GM23248 (cell line): ENCODE results near the gene DSTYK. TPM values are rescaled to one million over a fixed set of nuclear protein-coding genes. Genes with fewer than 3 reads are reported as not detected.
A peak's percentile ranks its signal among the peaks of the same experiment; 100 is the strongest.

Source experiments
- DNase-seq: peaks from one replicate; pipeline ENCODE4 v3.0.0-alpha.2; 2015
- H2AFZ ChIP-seq: fragments of 200-600 bp; sonication (generic); 2 replicates; pipeline ENCODE4 v1.6.1; 2016; ENCODE audit warnings: antibody characterized with exemption
- H3F3A ChIP-seq: fragments of 200-600 bp; sonication (generic); 2 replicates; pipeline ENCODE4 v1.6.1; 2016; ENCODE audit warnings: mild to moderate bottlenecking, antibody characterized with exemption, mixed run types; ENCODE audit not compliant: insufficient read depth
- H3K27ac ChIP-seq: fragments of 200-600 bp; sonication (generic); 2 replicates; pipeline ENCODE4 v1.5.1; 2016; ENCODE audit warnings: mild to moderate bottlenecking
- H3K27me3 ChIP-seq: fragments of 200-600 bp; sonication (generic); replicated peaks from 2 replicates; pipeline ENCODE4 v1.6.1; 2016; ENCODE audit warnings: mild to moderate bottlenecking; ENCODE audit not compliant: insufficient read depth
- H3K36me3 ChIP-seq: fragments of 200-600 bp; sonication (generic); 2 replicates; pipeline ENCODE4 v1.6.1; 2016; ENCODE audit warnings: low read depth, mild to moderate bottlenecking
- H3K4me1 ChIP-seq: fragments of 200-600 bp; sonication (generic); 2 replicates; pipeline ENCODE4 v1.6.1; 2016; ENCODE audit warnings: mild to moderate bottlenecking; ENCODE audit not compliant: insufficient read depth
- H3K4me2 ChIP-seq: fragments of 200-600 bp; sonication (generic); one replicate; pipeline ENCODE4 v1.6.1; 2016; ENCODE audit warnings: mild to moderate bottlenecking; ENCODE audit not compliant: unreplicated experiment
- H3K4me3 ChIP-seq: fragments of 200-600 bp; sonication (generic); 2 replicates; pipeline ENCODE4 v1.5.1; 2016; ENCODE audit warnings: mild to moderate bottlenecking
- H3K79me2 ChIP-seq: fragments of 200-600 bp; sonication (generic); 2 replicates; pipeline ENCODE4 v1.6.1; 2016; ENCODE audit warnings: mild to moderate bottlenecking; ENCODE audit not compliant: insufficient read depth
- H3K9ac ChIP-seq: fragments of 200-600 bp; sonication (generic); 2 replicates; pipeline ENCODE4 v1.6.1; 2016; ENCODE audit warnings: mild to moderate bottlenecking
- H3K9me2 ChIP-seq: fragments of 200-600 bp; sonication (generic); 2 replicates; pipeline ENCODE4 v1.6.1; 2016; ENCODE audit warnings: mixed run types, mild to moderate bottlenecking, moderate library complexity; ENCODE audit not compliant: insufficient read depth
- H3K9me3 ChIP-seq: fragments of 200-600 bp; sonication (generic); one replicate; pipeline ENCODE4 v1.6.1; 2017; ENCODE audit warnings: low read depth
- H4K20me1 ChIP-seq: fragments of 200-600 bp; sonication (generic); 2 replicates; pipeline ENCODE4 v1.6.0; 2016; ENCODE audit not compliant: insufficient read depth
- EZH2 ChIP-seq: fragments of 200-600 bp; sonication (generic); IDR thresholded peaks from 2 replicates; pipeline ENCODE4 v1.6.1; 2018; ENCODE audit warnings: antibody characterized with exemption, mild to moderate bottlenecking; ENCODE audit not compliant: insufficient read depth, poor library complexity, severe bottlenecking
- EZH2phosphoT487 ChIP-seq: fragments of 200-600 bp; sonication (generic); IDR thresholded peaks from 2 replicates; pipeline ENCODE4 v1.6.1; 2018; ENCODE audit warnings: antibody characterized with exemption, moderate library complexity, mild to moderate bottlenecking, low read depth; ENCODE audit not compliant: insufficient read depth
- WGBS, 2 experiments: methylation state at CpG; one replicate each; pipeline ENCODE4 v1.1.6; 2015 to 2017; ENCODE audit warnings: low lambda C conversion rate in 2 of 2, low coverage in 1 of 2; ENCODE audit errors: missing lambda C conversion rate in 2 of 2; 5-methylcytosine and 5-hydroxymethylcytosine counted together
- in situ Hi-C: fragments of 300-500 bp; cut with MboI; formaldehyde crosslinking; loops from 2 replicates; pipeline ENCODE4 v1.15.0; 2020
- polyA plus RNA-seq: library from polyadenylated mRNA; unstranded; fragments of >200 nt; fragmentation: Nextera tagmentation; extraction: Ambion mirVana; gene quantifications from 2 replicates; pipeline ENCODE4 v1.2.1, GENCODE V29; 2016
- total RNA-seq: library from RNA; depleted of rRNA; stranded (reverse); fragments of >200 nt; shearing (Covaris generic); gene quantifications from 2 replicates; pipeline ENCODE4 v1.2.3, GENCODE V29; 2014

Gene DSTYK
- total and polyA plus RNA-seq, 2 experiments from 2014 or later: 9.8 to 12.1 TPM

DNA sequence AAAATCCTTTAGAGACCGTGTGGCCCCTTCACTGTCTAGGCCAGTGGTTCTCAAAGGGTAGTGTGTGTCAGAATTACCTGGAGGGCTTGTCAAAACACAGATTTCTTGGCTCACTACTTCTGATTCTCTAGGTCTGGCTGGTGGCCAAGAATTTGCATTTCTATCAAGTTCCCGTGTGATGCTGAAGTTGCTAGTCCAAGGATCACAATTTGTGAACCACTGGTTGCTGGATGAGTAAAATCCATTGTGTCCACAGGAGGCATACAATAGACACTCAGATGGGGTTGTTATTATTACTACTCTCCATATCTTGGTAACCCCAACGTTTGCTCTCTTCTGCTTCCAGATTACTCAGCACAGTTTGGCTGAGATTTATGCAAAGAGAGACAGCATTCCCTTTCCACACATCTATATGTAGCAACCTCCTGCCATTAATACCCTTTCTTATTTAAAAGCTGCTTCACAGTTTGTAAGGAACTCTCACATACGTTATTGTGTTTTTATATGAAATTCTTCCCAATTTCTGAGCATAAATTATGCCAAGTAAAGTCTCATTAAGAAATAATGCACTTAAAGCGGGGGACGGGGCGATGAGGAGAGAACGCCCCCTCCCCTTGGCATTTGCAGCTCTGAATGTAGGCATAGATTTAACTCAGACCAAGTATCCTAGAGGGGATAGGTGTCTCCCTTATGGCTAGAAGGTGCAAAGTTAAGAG, 15.5 kb upstream of the DSTYK start:
- H3F3A ChIP-seq: peaks cover 9% of the 10 kb centered on the region; the same call in 1 of the 2 replicates
- no peaks in the 10 kb centered on the region for H3K9me2 ChIP-seq
- H3K4me2 ChIP-seq: peak overlapping the region; percentile 93
- no peaks in the 10 kb centered on the region for H3K27me3 ChIP-seq
- TF ChIP-seq EZH2 (no peak), EZH2phosphoT487 (no peak)
- H3K27ac ChIP-seq: no peak overlapping the region
- H4K20me1 ChIP-seq: no peaks in the 10 kb centered on the region
- no peaks in the 10 kb centered on the region for H3K4me1 ChIP-seq
- no peaks in the 10 kb centered on the region for H3K9me3 ChIP-seq
- in situ Hi-C loops: no loop called here
- H3K9ac ChIP-seq: peak overlapping the region; percentile 51
- no peaks in the 10 kb centered on the region for H3K79me2 ChIP-seq
- WGBS, 2 experiments: 14% methylated on average over 8 of the region's 8 CpGs
- H2AFZ ChIP-seq: peak overlapping the region; percentile 86
- H3K36me3 ChIP-seq: no peaks in the 10 kb centered on the region
- H3K4me3 ChIP-seq: peak overlapping the region; percentile 76
- DNase-seq: peak; percentile 77

DNA sequence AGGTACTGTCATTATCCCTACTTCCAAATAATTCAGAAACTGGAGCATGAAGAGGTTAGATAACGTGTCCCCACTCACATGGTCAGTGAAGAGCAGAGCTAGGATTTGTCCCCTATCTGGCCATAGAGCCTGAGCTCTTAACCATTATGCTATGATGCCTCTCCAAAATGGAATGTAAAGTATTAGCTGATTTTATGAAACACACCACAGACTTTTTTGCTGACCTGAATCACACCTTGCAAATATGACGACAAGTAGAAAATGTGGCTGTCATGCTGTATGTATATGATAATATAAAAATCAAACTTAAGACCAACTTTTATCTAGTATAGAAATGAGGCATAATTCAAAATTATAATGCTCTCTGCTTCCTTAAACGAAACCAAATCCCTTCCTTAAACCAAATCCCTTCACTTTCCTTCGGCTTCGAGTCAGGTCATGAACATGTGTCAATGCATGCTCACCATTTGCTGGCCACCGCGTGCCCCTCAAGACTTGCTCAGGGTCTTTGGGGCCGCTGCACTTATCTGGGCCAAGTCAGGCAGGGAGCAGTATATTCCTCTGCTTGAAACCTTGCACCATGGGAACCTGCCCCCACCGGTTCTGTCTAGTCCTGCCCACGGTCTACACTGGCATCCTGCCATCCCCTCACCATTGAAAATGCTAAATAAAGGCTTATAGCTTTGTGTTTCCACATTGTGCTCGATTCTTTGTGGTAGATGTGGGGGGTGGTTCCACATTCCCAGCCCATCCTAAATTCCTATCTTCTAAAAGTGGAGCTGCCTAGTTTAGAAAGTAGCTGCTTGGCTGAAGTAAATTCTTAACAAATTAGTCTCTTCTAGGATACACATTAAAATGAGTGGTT, 14.6 kb upstream of the DSTYK start:
- H3K4me1 ChIP-seq: no peaks in the 10 kb centered on the region
- in situ Hi-C loops: no loop called here
- H3K27ac ChIP-seq: no peak overlapping the region
- no peaks in the 10 kb centered on the region for H3K27me3 ChIP-seq
- H3K36me3 ChIP-seq: no peaks in the 10 kb centered on the region
- no peak overlapping the region for H3K9ac ChIP-seq
- no peaks in the 10 kb centered on the region for H4K20me1 ChIP-seq
- WGBS, 2 experiments: 56 to 59% methylated on average over 11 of the region's 11 CpGs
- peak; percentile 11 for DNase-seq
- H3K9me3 ChIP-seq: no peaks in the 10 kb centered on the region
- H3K4me3 ChIP-seq: no peak overlapping the region
- TF ChIP-seq EZH2phosphoT487 (no peak), EZH2 (no peak)
- no peaks in the 10 kb centered on the region for H3K9me2 ChIP-seq
- H3K4me2 ChIP-seq: no peak overlapping the region
- peaks cover 9% of the 10 kb centered on the region; the same call in 1 of the 2 replicates for H3F3A ChIP-seq
- no peak overlapping the region for H2AFZ ChIP-seq
- H3K79me2 ChIP-seq: no peaks in the 10 kb centered on the region

DNA sequence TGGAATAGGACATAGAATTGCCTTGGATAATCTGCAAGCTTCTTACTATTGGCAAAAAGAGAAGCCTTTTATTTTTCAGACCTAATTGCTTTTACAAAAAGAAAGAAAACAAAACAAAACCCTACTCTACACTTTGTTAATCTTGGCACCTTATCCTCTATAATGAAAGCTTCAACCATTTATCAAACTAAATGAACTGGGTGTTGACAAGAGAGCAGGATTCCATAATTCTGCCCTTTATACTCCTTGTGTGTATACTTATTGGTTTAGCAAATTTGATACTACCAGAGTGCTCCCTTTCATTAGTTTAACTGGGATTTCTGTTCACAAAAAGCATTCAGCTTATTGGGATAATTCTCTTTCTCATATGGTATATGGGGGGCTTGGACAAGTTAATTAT, 13.2 kb upstream of the DSTYK start:
- in situ Hi-C loops: no loop called here
- no peak for DNase-seq
- no peak overlapping the region for H3K4me2 ChIP-seq
- no peaks in the 10 kb centered on the region for H3K9me2 ChIP-seq
- no peak for TF ChIP-seq EZH2
- TF ChIP-seq EZH2phosphoT487: no peak
- no peaks in the 10 kb centered on the region for H4K20me1 ChIP-seq
- no peak overlapping the region for H3K27ac ChIP-seq
- H3F3A ChIP-seq: peaks cover 9% of the 10 kb centered on the region; the same call in 1 of the 2 replicates
- H3K9ac ChIP-seq: no peak overlapping the region
- H3K79me2 ChIP-seq: no peaks in the 10 kb centered on the region
- H2AFZ ChIP-seq: no peak overlapping the region
- H3K4me1 ChIP-seq: no peaks in the 10 kb centered on the region
- no peaks in the 10 kb centered on the region for H3K9me3 ChIP-seq
- H3K36me3 ChIP-seq: no peaks in the 10 kb centered on the region
- H3K27me3 ChIP-seq: no peaks in the 10 kb centered on the region
- H3K4me3 ChIP-seq: no peak overlapping the region

DNA sequence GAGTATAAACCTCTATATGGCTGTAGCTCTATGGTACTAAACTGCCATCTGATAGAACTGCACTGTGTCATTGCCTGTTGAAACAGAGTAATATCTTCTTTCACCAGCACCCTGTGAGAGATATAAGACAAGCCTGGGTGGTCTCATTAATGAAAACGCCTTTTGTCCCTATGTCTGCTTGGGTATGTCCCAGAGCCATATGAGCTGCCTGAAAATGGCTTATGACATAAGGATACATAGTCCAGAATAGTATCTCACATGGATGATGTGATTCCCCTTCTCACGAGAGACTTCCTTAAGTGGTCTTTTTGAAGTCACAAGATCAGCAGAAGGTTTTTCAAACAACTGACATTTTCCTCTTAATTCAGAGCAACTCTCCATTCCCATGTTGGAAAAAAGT, 8.9 kb upstream of the DSTYK start:
- TF ChIP-seq EZH2phosphoT487: no peak
- TF ChIP-seq EZH2: no peak
- Histone ChIP-seq H3K9me3 (no peaks in the 10 kb centered on the region), H3K9ac (no peak overlapping the region), H3K79me2 (no peaks in the 10 kb centered on the region), H3F3A (no peaks in the 10 kb centered on the region), H3K9me2 (no peaks in the 10 kb centered on the region), H3K4me3 (no peak overlapping the region), H3K27ac (no peak overlapping the region), H4K20me1 (no peaks in the 10 kb centered on the region), H3K27me3 (no peaks in the 10 kb centered on the region; the same call in 1 of the 2 replicates), H2AFZ (no peak overlapping the region; the same call in 1 of the 2 replicates), H3K4me1 (no peaks in the 10 kb centered on the region), H3K36me3 (no peaks in the 10 kb centered on the region), H3K4me2 (no peak overlapping the region)
- in situ Hi-C loops: no loop called here
- DNase-seq: no peak
- WGBS, 2 experiments: 68 to 84% methylated on average over 2 of the region's 2 CpGs
